GM12878 (cell line): Measurements from ENCODE around the gene INTS14. TPM values are rescaled to one million over a fixed set of nuclear protein-coding genes. Genes with fewer than 3 reads are reported as not detected.

Experiments used
- ATAC-seq: fragments of 200-7000 bp; cut with Tn5 transposase; 3 replicates; pipeline ENCODE4 v1.9.1; 2020; ENCODE audit warnings: mild to moderate bottlenecking, moderate library complexity
- BruUV-seq: library from RNA; stranded (reverse); fragments of 400-500 nt; replicated peaks from 2 replicates; lab custom pipeline; 2021; lab: Mats Ljungman, UMichigan
- CTCF ChIA-PET: fragments of 300-600 bp; sonication (Branson Sonifier 250); formaldehyde crosslinking; extraction: SDS; loops from one replicate; lab custom pipeline; 2021; ENCODE audit warnings: inconsistent platforms; lab: Yijun Ruan, JAX
- POLR2A ChIA-PET: fragments of 350-600 bp; formaldehyde crosslinking; extraction: SDS; loops from one replicate; lab custom pipeline; 2021; ENCODE audit warnings: inconsistent platforms; lab: Charles Lee
- RAD21 ChIA-PET: fragments of 300-600 bp; sonication (Branson Sonifier 250); formaldehyde crosslinking; loops from one replicate; lab custom pipeline; 2023; ENCODE audit warnings: antibody characterized with exemption; ENCODE audit not compliant: unreplicated experiment; lab: Charles Lee
- SMC1A ChIA-PET: fragments of 300-600 bp; sonication (Branson Sonifier 250); formaldehyde crosslinking; loops from one replicate; lab custom pipeline; 2023; ENCODE audit not compliant: unreplicated experiment, uncharacterized antibody; lab: Charles Lee
- DNase-seq: peaks from one replicate; pipeline ENCODE4 v3.0.0-alpha.2; 2011; ENCODE audit warnings: low read depth, low spot score
- FAIRE-seq: peaks from 3 replicates; lab custom pipeline; 2011; peaks lifted over from hg19 to GRCh38; lab: Jason Lieb, UNC
- H2AFZ ChIP-seq: 2 replicates; pipeline ENCODE4 v1.6.0; 2011; ENCODE audit warnings: low read depth, low read length, control low read depth; ENCODE audit not compliant: control insufficient read depth
- H3K27ac ChIP-seq: 2 replicates; pipeline ENCODE4 v1.5.1; 2011; ENCODE audit warnings: control low read depth; ENCODE audit not compliant: control insufficient read depth, insufficient read depth
- H3K27me3 ChIP-seq, 2 experiments: replicated peaks in 1 of 2; 2 replicates each; pipeline versions ENCODE4 v1.6.0 to v1.6.1; 2011; ENCODE audit warnings: low read length in 1 of 2; ENCODE audit not compliant: control insufficient read depth in 2 of 2, insufficient read depth in 2 of 2
- H3K36me3 ChIP-seq, 2 experiments: 2 replicates each; pipeline ENCODE4 v1.5.1; 2011; ENCODE audit warnings: low read length in 1 of 2; ENCODE audit not compliant: control insufficient read depth in 2 of 2, insufficient read depth in 2 of 2
- H3K4me1 ChIP-seq: 2 replicates; pipeline ENCODE4 v1.6.1; 2011; ENCODE audit warnings: mild to moderate bottlenecking, low read length, moderate library complexity, mixed read lengths; ENCODE audit not compliant: control insufficient read depth, insufficient read depth
- H3K4me2 ChIP-seq: 2 replicates; pipeline ENCODE4 v1.6.0; 2011; ENCODE audit warnings: control low read depth; ENCODE audit not compliant: control insufficient read depth, insufficient read depth
- H3K4me3 ChIP-seq: fragments of 200-600 bp; sonication (generic); 2 replicates; pipeline ENCODE4 v1.5.1; 2016
- H3K79me2 ChIP-seq: 2 replicates; pipeline ENCODE4 v1.6.0; 2011; ENCODE audit warnings: low read length; ENCODE audit not compliant: control insufficient read depth, insufficient read depth
- H3K9ac ChIP-seq: 2 replicates; pipeline ENCODE4 v1.8.0; 2011; ENCODE audit warnings: low read length, control low read depth, mixed read lengths; ENCODE audit not compliant: control insufficient read depth, insufficient read depth
- H3K9me3 ChIP-seq: replicated peaks from 3 replicates; pipeline ENCODE4 v1.5.1; 2011; ENCODE audit warnings: mild to moderate bottlenecking, low read length; ENCODE audit not compliant: control insufficient read depth, insufficient read depth
- H4K20me1 ChIP-seq: 2 replicates; pipeline ENCODE4 v1.6.0; 2011; ENCODE audit not compliant: control insufficient read depth, insufficient read depth
- ATF7 ChIP-seq: fragments of 450-650 bp; IDR thresholded peaks from 2 replicates; pipeline ENCODE4 v1.6.1; 2016; ENCODE audit warnings: low read depth, mild to moderate bottlenecking
- E4F1 ChIP-seq: fragments of 450-650 bp; IDR thresholded peaks from 2 replicates; pipeline ENCODE4 v1.6.1; 2018; ENCODE audit warnings: borderline replicate concordance, mild to moderate bottlenecking; ENCODE audit not compliant: partially characterized antibody
- ESRRA ChIP-seq: IDR thresholded peaks from 2 replicates; pipeline ENCODE4 v1.6.1; 2012; ENCODE audit warnings: mild to moderate bottlenecking, low read length, improper control_type of control experiment
- HDGF ChIP-seq: fragments of 450-650 bp; IDR thresholded peaks from 2 replicates; pipeline ENCODE4 v1.6.1; 2016; ENCODE audit warnings: antibody characterized with exemption
- MEF2B ChIP-seq: fragments of 450-650 bp; IDR thresholded peaks from 2 replicates; pipeline ENCODE4 v1.6.1; 2018; ENCODE audit warnings: mild to moderate bottlenecking, moderate library complexity; ENCODE audit not compliant: partially characterized antibody, poor library complexity, severe bottlenecking
- NRF1 ChIP-seq: conservative IDR thresholded peaks from 2 replicates; pipeline ENCODE4 v1.6.1; 2011; ENCODE audit warnings: mild to moderate bottlenecking, low read depth, low read length, improper control_type of control experiment
- POU2F2 ChIP-seq: IDR thresholded peaks from 3 replicates; pipeline ENCODE4 v1.6.1; 2011; ENCODE audit warnings: low read depth, mild to moderate bottlenecking, low read length, borderline replicate concordance
- SIX5 ChIP-seq: IDR thresholded peaks from 2 replicates; pipeline ENCODE4 v1.6.1; 2011; ENCODE audit warnings: mild to moderate bottlenecking, low read depth, low read length, moderate library complexity; ENCODE audit not compliant: severe bottlenecking
- SMARCA5 ChIP-seq: fragments of 450-650 bp; IDR thresholded peaks from 2 replicates; pipeline ENCODE4 v1.6.1; 2017; ENCODE audit warnings: mild to moderate bottlenecking
- SUPT20H ChIP-seq: IDR thresholded peaks from 2 replicates; pipeline ENCODE4 v1.6.1; 2011; ENCODE audit warnings: low read depth, mild to moderate bottlenecking, low read length, moderate library complexity, borderline replicate concordance; ENCODE audit not compliant: control insufficient read depth
- WGBS: methylation state at CpG from one replicate; pipeline ENCODE4 v1.1.6; 2016; ENCODE audit warnings: low lambda C conversion rate; ENCODE audit not compliant: insufficient replicate concordance, insufficient coverage; ENCODE audit errors: missing lambda C conversion rate; 5-methylcytosine and 5-hydroxymethylcytosine counted together
- in situ Hi-C: fragments of 300-500 bp; cut with MboI; formaldehyde crosslinking; loops from 9 replicates; pipeline ENCODE4 v1.14.3; 2018; ENCODE audit warnings: mixed read lengths
- intact Hi-C: fragments of 100-400 bp; cut with micrococcal nuclease; formaldehyde crosslinking; loops from one replicate; pipeline ENCODE4 v1.14.2; 2022; ENCODE audit not compliant: unreplicated experiment
- polyA plus RNA-seq, 11 experiments: library from polyadenylated mRNA; depleted of rRNA in 4 of 11; unstranded in 6 of 11; stranded (reverse) in 5 of 11; fragments of >200 nt; fragmentation: Nextera tagmentation in 4 of 11; fragmentation: Illumina TruSeq in 1 of 11; extraction: Ambion mirVana in 4 of 11; extraction: Trizol in 1 of 11; gene quantifications; 1 replicate in 1 of 11; 2 replicates in 10 of 11; pipeline versions ENCODE4 v1.2.1 to v1.2.3, GENCODE V29; 2011 to 2016; ENCODE audit warnings: inconsistent platforms in 2 of 11, missing spikeins in 2 of 11, low read depth in 1 of 11
- total RNA-seq, 4 experiments: library from RNA; depleted of rRNA in 3 of 4; stranded (reverse); fragments of >200 nt in 3 of 4; fragmentation: Illumina TruSeq in 1 of 4; extraction: Trizol in 1 of 4; gene quantifications; 2 replicates each; pipeline versions ENCODE4 v1.2.1 to v1.2.3, GENCODE V29; 2013 to 2021
- TF ChIP-seq, protein P1 (sequence below): IDR thresholded peaks from 2 replicates; pipeline ENCODE4 v1.6.1; 2011; ENCODE audit warnings: low read depth, low read length, improper control_type of control experiment, borderline replicate concordance

The INTS14 gene
- total and polyA plus RNA-seq, 10 of the 15 experiments (the other 5 are each of a cell fraction or from before 2014, with no cell fraction given), result 36.8 to 76.9 (median 47.7) TPM

- TF ChIP-seq ATF7, result no peak
- no peak for TF ChIP-seq MEF2B
- TF ChIP-seq, protein P1, sequence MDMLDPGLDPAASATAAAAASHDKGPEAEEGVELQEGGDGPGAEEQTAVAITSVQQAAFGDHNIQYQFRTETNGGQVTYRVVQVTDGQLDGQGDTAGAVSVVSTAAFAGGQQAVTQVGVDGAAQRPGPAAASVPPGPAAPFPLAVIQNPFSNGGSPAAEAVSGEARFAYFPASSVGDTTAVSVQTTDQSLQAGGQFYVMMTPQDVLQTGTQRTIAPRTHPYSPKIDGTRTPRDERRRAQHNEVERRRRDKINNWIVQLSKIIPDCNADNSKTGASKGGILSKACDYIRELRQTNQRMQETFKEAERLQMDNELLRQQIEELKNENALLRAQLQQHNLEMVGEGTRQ, result no peak
- TF ChIP-seq SUPT20H, result no peak
- no peak for TF ChIP-seq E4F1
- TF ChIP-seq HDGF, result no peak
- no peak for TF ChIP-seq ESRRA
These were observed 44.5 kb upstream of the INTS14 start (continued) for GRCh38 chr15:65655457-65655856.

- ChIA-PET RAD21 (no interaction called here), POLR2A (no interaction called here), SMC1A (interaction anchor here (0.8 to 1.2 kb wide), 3 partner anchors 35 to 640 kb away, joined by 3 to 4 read pairs (median 3); no protein-coding TSS in a partner anchor), CTCF (no interaction called here)
- BruUV-seq, result no TSS peak
- H3K9me3 ChIP-seq, result no peaks in the 10 kb centered on the region
- 100% methylated on average over 1 of the region's 1 CpG for WGBS
- no peak overlapping the region for H3K4me3 ChIP-seq
- no peak for TF ChIP-seq NRF1
- TF ChIP-seq POU2F2, result no peak
- no peak for TF ChIP-seq SIX5
- TF ChIP-seq SMARCA5, result no peak
- no peaks in the 10 kb centered on the region for H3K79me2 ChIP-seq
- H3K4me2 ChIP-seq, result no peak overlapping the region
- H4K20me1 ChIP-seq, result no peaks in the 10 kb centered on the region
- H3K27ac ChIP-seq, result no peak overlapping the region
- peaks cover 9% of the 10 kb centered on the region for H3K4me1 ChIP-seq
- intact Hi-C loops (no loop called here), in situ Hi-C loops (no loop called here)
- peaks cover 2 to 37% of the 10 kb centered on the region in 2 experiments; a peak in 3 of 4 replicates for H3K36me3 ChIP-seq
- H2AFZ ChIP-seq, result no peak overlapping the region
- FAIRE-seq, result no peak
- H3K27me3 ChIP-seq, result no peaks in the 10 kb centered on the region
- no peak overlapping the region for H3K9ac ChIP-seq
- ATAC-seq, result no peak
- DNase-seq, result no peak
These were observed 44.1 kb upstream of the INTS14 start for GRCh38 chr15:65655026-65655425.
